OCI-LY1 (cell line): ENCODE results near the gene CDKL5.

ENCODE experiments used
- H2AFZ ChIP-seq: fragments of 200-600 bp; sonication (generic), shearing (Covaris generic); 2 replicates; pipeline ENCODE4 v1.6.0; 2014; ENCODE audit warnings: antibody characterized with exemption, mild to moderate bottlenecking, low read length
- H3F3A ChIP-seq: fragments of 200-600 bp; sonication (generic), shearing (Covaris generic); 2 replicates; pipeline ENCODE4 v1.6.0; 2014; ENCODE audit warnings: mild to moderate bottlenecking, antibody characterized with exemption, low read length, moderate library complexity; ENCODE audit not compliant: insufficient read depth
- H3K27ac ChIP-seq: fragments of 200-600 bp; sonication (generic); 2 replicates; pipeline ENCODE4 v1.5.1; 2014; ENCODE audit warnings: low read length, mixed run types, mild to moderate bottlenecking, low read depth; ENCODE audit not compliant: poor library complexity, severe bottlenecking
- H3K27me3 ChIP-seq: fragments of 200-600 bp; sonication (generic); 2 replicates; pipeline ENCODE4 v1.6.0; 2014; ENCODE audit warnings: antibody characterized with exemption, mild to moderate bottlenecking, low read length, moderate library complexity; ENCODE audit not compliant: insufficient read depth
- H3K36me3 ChIP-seq: fragments of 200-600 bp; sonication (generic); 2 replicates; pipeline ENCODE4 v1.6.1; 2014; ENCODE audit warnings: mild to moderate bottlenecking, antibody characterized with exemption, low read length, moderate library complexity, mixed read lengths; ENCODE audit not compliant: insufficient read depth
- H3K4me1 ChIP-seq: fragments of 200-600 bp; sonication (generic); 2 replicates; pipeline ENCODE4 v1.5.1; 2014; ENCODE audit warnings: mild to moderate bottlenecking, low read length, moderate library complexity; ENCODE audit not compliant: insufficient read depth, severe bottlenecking
- H3K4me2 ChIP-seq: fragments of 200-600 bp; sonication (generic), shearing (Covaris generic); 2 replicates; pipeline ENCODE4 v1.6.1; 2014; ENCODE audit warnings: low read length
- H3K4me3 ChIP-seq: fragments of 200-600 bp; sonication (generic); 2 replicates; pipeline ENCODE4 v1.5.1; 2014; ENCODE audit warnings: low read length, low read depth, mild to moderate bottlenecking, mixed read lengths; ENCODE audit not compliant: poor library complexity, severe bottlenecking
- H3K79me2 ChIP-seq: fragments of 200-600 bp; shearing (Covaris generic); 2 replicates; pipeline ENCODE4 v1.6.1; 2016; ENCODE audit warnings: mixed run types, low read length, mixed read lengths; ENCODE audit not compliant: insufficient read depth
- H3K9ac ChIP-seq: fragments of 200-600 bp; sonication (generic), shearing (Covaris generic); 2 replicates; pipeline ENCODE4 v1.6.1; 2014; ENCODE audit warnings: mild to moderate bottlenecking, low read length, mixed read lengths
- H3K9me2 ChIP-seq: fragments of 200-600 bp; sonication (generic), shearing (Covaris generic); 2 replicates; pipeline ENCODE4 v1.6.1; 2014; ENCODE audit warnings: low read depth, mild to moderate bottlenecking, low read length, mixed read lengths
- H3K9me3 ChIP-seq: fragments of 200-600 bp; shearing (Covaris generic); 2 replicates; pipeline ENCODE4 v1.6.1; 2014; ENCODE audit warnings: low read length, mixed read lengths
- H4K20me1 ChIP-seq: fragments of 200-600 bp; sonication (generic), shearing (Covaris generic); 2 replicates; pipeline ENCODE4 v1.6.0; 2016; ENCODE audit warnings: mild to moderate bottlenecking, low read length; ENCODE audit not compliant: insufficient read depth
- CTCF ChIP-seq: fragments of 200-600 bp; sonication (generic), shearing (Covaris generic); IDR thresholded peaks from 2 replicates; pipeline ENCODE4 v1.5.1; 2017; ENCODE audit warnings: mild to moderate bottlenecking, antibody characterized with exemption, low read length, moderate library complexity, mixed read lengths
- EZH2 ChIP-seq: fragments of 200-600 bp; sonication (generic), shearing (Covaris generic); IDR thresholded peaks from 2 replicates; pipeline ENCODE4 v1.8.0; 2017; ENCODE audit warnings: borderline replicate concordance, mixed run types, mild to moderate bottlenecking, antibody characterized with exemption, low read length, moderate library complexity, mixed read lengths

Gene CDKL5

GRCh38 chrX:18390941-18391538, 34.4 kb upstream of the CDKL5 start:
- no peaks in the 10 kb centered on the region for H4K20me1 ChIP-seq
- no peaks in the 10 kb centered on the region for H3F3A ChIP-seq
- no peak overlapping the region for H3K9ac ChIP-seq
- no peak overlapping the region for H3K4me3 ChIP-seq
- H3K27ac ChIP-seq = no peak overlapping the region
- no peaks in the 10 kb centered on the region for H3K79me2 ChIP-seq
- H3K4me1 ChIP-seq = no peaks in the 10 kb centered on the region
- H3K9me3 ChIP-seq = no peaks in the 10 kb centered on the region
- H3K27me3 ChIP-seq = no peaks in the 10 kb centered on the region
- no peak overlapping the region for H3K4me2 ChIP-seq
- no peak overlapping the region for H2AFZ ChIP-seq
- TF ChIP-seq EZH2 (no peak), CTCF (peak; percentile 50; the same call in 1 of the 2 replicates)
- H3K9me2 ChIP-seq = no peaks in the 10 kb centered on the region
- H3K36me3 ChIP-seq = no peaks in the 10 kb centered on the region

GRCh38 chrX:18394477-18394876, 30.9 kb upstream of the CDKL5 start:
- H4K20me1 ChIP-seq = no peaks in the 10 kb centered on the region
- H3K27me3 ChIP-seq = no peaks in the 10 kb centered on the region
- no peaks in the 10 kb centered on the region for H3K36me3 ChIP-seq
- H3F3A ChIP-seq = no peaks in the 10 kb centered on the region
- TF ChIP-seq CTCF = no peak
- no peaks in the 10 kb centered on the region for H3K9me2 ChIP-seq
- no peaks in the 10 kb centered on the region for H3K9me3 ChIP-seq
- H3K4me1 ChIP-seq = no peaks in the 10 kb centered on the region
- H2AFZ ChIP-seq = no peak overlapping the region
- H3K4me3 ChIP-seq = no peak overlapping the region
- H3K9ac ChIP-seq = no peak overlapping the region
- H3K4me2 ChIP-seq = no peak overlapping the region
- no peaks in the 10 kb centered on the region for H3K79me2 ChIP-seq
- no peak overlapping the region for H3K27ac ChIP-seq

GRCh38 chrX:18401848-18402213, 23.6 kb upstream of the CDKL5 start:
- Histone ChIP-seq H3K4me3 (no peak overlapping the region), H3F3A (no peaks in the 10 kb centered on the region), H3K27me3 (no peaks in the 10 kb centered on the region), H3K9me3 (no peaks in the 10 kb centered on the region), H3K9ac (no peak overlapping the region), H4K20me1 (no peaks in the 10 kb centered on the region), H3K36me3 (no peaks in the 10 kb centered on the region), H3K79me2 (no peaks in the 10 kb centered on the region), H2AFZ (no peak overlapping the region), H3K9me2 (no peaks in the 10 kb centered on the region), H3K4me1 (no peaks in the 10 kb centered on the region), H3K4me2 (no peak overlapping the region), H3K27ac (no peak overlapping the region)
- no peak for TF ChIP-seq EZH2
- no peak for TF ChIP-seq CTCF
